ENCODE measurements around the gene PCNA. TPM values are rescaled to one million over a fixed set of nuclear protein-coding genes. Genes with fewer than 3 reads are reported as not detected.

The PCNA gene
- total and polyA plus RNA-seq, 10 of the 15 experiments (the other 5 are each of a cell fraction or from before 2014, with no cell fraction given) = 389 to 694 (median 540) TPM

DNA sequence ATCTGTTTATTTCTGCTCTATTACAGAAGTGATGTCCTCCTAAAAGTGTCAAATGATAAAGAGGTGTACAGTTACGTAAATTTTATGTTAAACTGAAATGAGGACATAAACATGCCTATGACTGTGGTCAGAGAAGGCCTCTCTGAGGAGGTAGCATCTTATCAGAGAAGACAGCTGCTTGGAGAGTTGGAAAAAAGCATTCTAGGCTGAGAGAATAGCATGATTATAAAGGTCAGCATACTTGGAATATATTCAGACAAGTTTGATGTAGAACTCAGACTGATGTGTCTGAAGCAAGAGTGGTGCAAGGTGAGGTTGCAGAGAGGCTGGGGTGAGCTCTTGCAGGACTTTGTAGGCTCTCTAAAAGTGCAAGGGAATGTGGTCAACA lies 3.1 kb upstream of the PCNA start:
- in situ Hi-C loops (cut with MboI) = loop anchor here (5.0 kb wide), 1 partner anchor 64 kb away; no protein-coding TSS in a partner anchor
- Histone ChIP-seq H4K20me1 (ENCODE audit: control insufficient read depth, insufficient read depth) (no peaks in the 10 kb centered on the region), H3K27me3 (replicated peaks in 1 of 2; ENCODE audit: control insufficient read depth in 2 of 2, insufficient read depth in 2 of 2, low read length in 1 of 2) (no peaks in the 10 kb centered on the region), H2AFZ (ENCODE audit: control insufficient read depth, low read depth, low read length) (no peak overlapping the region), H3K9me3 (replicated peaks; ENCODE audit: control insufficient read depth, insufficient read depth, low read length) (no peaks in the 10 kb centered on the region), H3K79me2 (ENCODE audit: control insufficient read depth, insufficient read depth, low read length) (peaks cover 29% of the 10 kb centered on the region), H3K9ac (ENCODE audit: control insufficient read depth, insufficient read depth, low read length) (no peak overlapping the region), H3K27ac (ENCODE audit: control insufficient read depth, insufficient read depth) (no peak overlapping the region), H3K4me2 (ENCODE audit: control insufficient read depth, insufficient read depth) (no peak overlapping the region), H3K4me1 (ENCODE audit: control insufficient read depth, insufficient read depth, low read length) (peaks cover 5% of the 10 kb centered on the region), H3K36me3 (ENCODE audit: control insufficient read depth in 2 of 2, insufficient read depth in 2 of 2, low read length in 1 of 2) (no peaks in the 10 kb centered on the region), H3K4me3 (no peak overlapping the region)
- ChIA-PET RAD21 (ENCODE audit: unreplicated experiment) (interaction anchor here (1.4 kb wide), 1 partner anchor 69 kb away, joined by 9 read pairs; no protein-coding TSS in a partner anchor), CTCF (interaction anchor here (0.9 to 2.0 kb wide), 2 partner anchors 82 to 100 kb away, joined by 3 to 5 read pairs; no protein-coding TSS in a partner anchor), POLR2A (interaction anchor here (0.8 kb wide), 1 partner anchor 24 kb away, joined by 3 read pairs; no protein-coding TSS in a partner anchor), SMC1A (ENCODE audit: uncharacterized antibody, unreplicated experiment) (interaction anchor here (1.2 to 4.9 kb wide), 2 partner anchors 70 to 100 kb away, joined by 3 to 55 read pairs; no protein-coding TSS in a partner anchor)
- BruUV-seq (replicated peaks) = no TSS peak
- intact Hi-C loops (cut with micrococcal nuclease; ENCODE audit: unreplicated experiment) = loop anchor here (5.0 kb wide), 1 partner anchor 311 kb away; no protein-coding TSS in a partner anchor
- FAIRE-seq (no peak), DNase-seq (ENCODE audit: low read depth, low spot score) (no peak), ATAC-seq (no peak)
- WGBS (ENCODE audit: insufficient coverage, insufficient replicate concordance, low lambda C conversion rate, missing lambda C conversion rate) = 93% methylated on average over 1 of the region's 1 CpG
- TF ChIP-seq SPI1 (IDR thresholded peaks at IDR 0.05; ENCODE audit: borderline replicate concordance, insufficient read depth, low read depth, low read length) (no peak), SREBF2 (IDR thresholded peaks at IDR 0.05; ENCODE audit: low read length) (no peak), RCOR1 (conservative IDR thresholded peaks at IDR 0.05; ENCODE audit: low read depth, low read length) (no peak), SRF (IDR thresholded peaks at IDR 0.05; ENCODE audit: low read depth in 2 of 2, low read length in 2 of 2) (no peak), SMC3 (IDR thresholded peaks at IDR 0.05; ENCODE audit: borderline replicate concordance, low read length) (no peak), BACH1 (IDR thresholded peaks at IDR 0.05; ENCODE audit: borderline replicate concordance) (no peak), MYB (IDR thresholded peaks at IDR 0.05; ENCODE audit: borderline replicate concordance, low read depth, low read length) (no peak), SMARCA5 (IDR thresholded peaks at IDR 0.05) (no peak), NFIC (IDR thresholded peaks at IDR 0.05; ENCODE audit: low read depth, low read length) (no peak)
- TF ChIP-seq, protein P1, sequence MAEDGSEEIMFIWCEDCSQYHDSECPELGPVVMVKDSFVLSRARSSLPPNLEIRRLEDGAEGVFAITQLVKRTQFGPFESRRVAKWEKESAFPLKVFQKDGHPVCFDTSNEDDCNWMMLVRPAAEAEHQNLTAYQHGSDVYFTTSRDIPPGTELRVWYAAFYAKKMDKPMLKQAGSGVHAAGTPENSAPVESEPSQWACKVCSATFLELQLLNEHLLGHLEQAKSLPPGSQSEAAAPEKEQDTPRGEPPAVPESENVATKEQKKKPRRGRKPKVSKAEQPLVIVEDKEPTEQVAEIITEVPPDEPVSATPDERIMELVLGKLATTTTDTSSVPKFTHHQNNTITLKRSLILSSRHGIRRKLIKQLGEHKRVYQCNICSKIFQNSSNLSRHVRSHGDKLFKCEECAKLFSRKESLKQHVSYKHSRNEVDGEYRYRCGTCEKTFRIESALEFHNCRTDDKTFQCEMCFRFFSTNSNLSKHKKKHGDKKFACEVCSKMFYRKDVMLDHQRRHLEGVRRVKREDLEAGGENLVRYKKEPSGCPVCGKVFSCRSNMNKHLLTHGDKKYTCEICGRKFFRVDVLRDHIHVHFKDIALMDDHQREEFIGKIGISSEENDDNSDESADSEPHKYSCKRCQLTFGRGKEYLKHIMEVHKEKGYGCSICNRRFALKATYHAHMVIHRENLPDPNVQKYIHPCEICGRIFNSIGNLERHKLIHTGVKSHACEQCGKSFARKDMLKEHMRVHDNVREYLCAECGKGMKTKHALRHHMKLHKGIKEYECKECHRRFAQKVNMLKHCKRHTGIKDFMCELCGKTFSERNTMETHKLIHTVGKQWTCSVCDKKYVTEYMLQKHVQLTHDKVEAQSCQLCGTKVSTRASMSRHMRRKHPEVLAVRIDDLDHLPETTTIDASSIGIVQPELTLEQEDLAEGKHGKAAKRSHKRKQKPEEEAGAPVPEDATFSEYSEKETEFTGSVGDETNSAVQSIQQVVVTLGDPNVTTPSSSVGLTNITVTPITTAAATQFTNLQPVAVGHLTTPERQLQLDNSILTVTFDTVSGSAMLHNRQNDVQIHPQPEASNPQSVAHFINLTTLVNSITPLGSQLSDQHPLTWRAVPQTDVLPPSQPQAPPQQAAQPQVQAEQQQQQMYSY (CRISPR knock-in tag; IDR thresholded peaks at IDR 0.05) = no peak
- TF ChIP-seq, protein P2, sequence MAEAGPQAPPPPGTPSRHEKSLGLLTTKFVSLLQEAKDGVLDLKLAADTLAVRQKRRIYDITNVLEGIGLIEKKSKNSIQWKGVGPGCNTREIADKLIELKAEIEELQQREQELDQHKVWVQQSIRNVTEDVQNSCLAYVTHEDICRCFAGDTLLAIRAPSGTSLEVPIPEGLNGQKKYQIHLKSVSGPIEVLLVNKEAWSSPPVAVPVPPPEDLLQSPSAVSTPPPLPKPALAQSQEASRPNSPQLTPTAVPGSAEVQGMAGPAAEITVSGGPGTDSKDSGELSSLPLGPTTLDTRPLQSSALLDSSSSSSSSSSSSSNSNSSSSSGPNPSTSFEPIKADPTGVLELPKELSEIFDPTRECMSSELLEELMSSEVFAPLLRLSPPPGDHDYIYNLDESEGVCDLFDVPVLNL (IDR thresholded peaks at IDR 0.05; ENCODE audit: low read depth, low read length) = no peak
